22Rv1 (cell line): ENCODE data around the gene DUSP28.

Experiments
- H3K27ac ChIP-seq: fragments of 450-650 bp; 2 replicates; pipeline ENCODE4 v1.5.1; 2017
- CTCF ChIP-seq: fragments of 450-650 bp; IDR thresholded peaks from 2 replicates; pipeline ENCODE4 v1.5.1; 2017; ENCODE audit warnings: mild to moderate bottlenecking
- ZFX ChIP-seq: fragments of 450-650 bp; IDR thresholded peaks from 2 replicates; pipeline ENCODE4 v1.6.1; 2017; ENCODE audit warnings: antibody characterized with exemption, borderline replicate concordance

The DUSP28 gene

DNA sequence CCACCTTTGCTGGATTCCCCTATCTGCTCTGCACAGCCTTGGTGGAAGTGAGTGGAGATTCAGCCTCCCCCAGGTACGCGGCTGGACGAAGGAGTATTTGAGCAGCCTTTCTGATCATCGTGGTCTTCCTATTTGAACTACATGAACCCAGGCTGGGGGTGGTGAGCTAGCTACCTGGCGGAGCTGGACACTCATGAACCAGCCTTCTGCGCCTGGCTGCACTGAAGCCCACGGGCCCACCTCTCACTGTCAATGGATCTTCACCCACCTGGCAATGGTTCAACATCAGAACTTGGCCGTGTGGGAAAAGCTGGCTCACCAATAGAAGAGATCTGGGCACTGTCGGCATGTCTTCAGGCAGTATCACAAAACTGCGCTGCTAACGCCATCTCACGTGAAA lies 37.8 kb upstream of the DUSP28 start:
- no peak for TF ChIP-seq CTCF
- TF ChIP-seq ZFX: no peak
- H3K27ac ChIP-seq: no peak overlapping the region

- TF ChIP-seq CTCF (no peak), ZFX (no peak)
- no peak overlapping the region for H3K27ac ChIP-seq
These were observed 36.5 kb upstream of the DUSP28 start for GRCh38 chr2:240523451-240524281.

DNA sequence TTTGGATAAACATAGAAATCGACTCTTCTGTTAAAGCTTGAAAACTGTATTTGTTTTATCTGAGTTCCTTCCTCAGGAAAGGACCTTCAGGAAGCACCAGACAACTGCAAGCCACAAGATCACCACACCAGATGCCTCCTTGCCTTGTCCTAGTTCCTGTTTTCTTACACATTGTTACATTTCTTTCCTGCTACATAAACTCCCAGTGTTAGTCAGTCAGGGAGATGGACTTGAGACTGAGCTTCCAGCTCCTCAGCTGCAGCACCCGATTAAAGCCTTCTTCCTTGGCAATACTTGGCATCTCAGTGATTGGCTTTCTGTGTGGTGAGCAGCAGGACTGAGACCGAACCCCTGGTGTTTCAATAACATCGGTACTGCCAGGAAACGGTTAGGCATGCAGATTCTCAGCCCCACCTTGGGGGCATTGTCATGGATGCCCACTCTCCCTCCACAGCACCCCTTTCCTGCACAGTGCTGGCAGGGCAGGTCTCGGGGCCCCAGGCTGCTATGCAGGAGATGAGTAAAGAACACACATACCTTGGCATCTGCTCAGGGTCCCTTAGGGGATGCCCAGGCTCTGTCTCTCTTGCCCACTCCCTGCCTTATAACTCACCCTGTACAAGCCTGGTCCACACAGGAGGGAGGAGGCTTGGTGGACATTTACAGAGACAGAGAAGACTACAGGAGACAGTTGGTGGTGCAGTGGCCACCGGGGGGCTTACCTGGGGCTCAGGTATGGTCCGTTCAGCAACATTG lies 35.0 kb upstream of the DUSP28 start:
- TF ChIP-seq CTCF (no peak), ZFX (no peak)
- no peak overlapping the region for H3K27ac ChIP-seq

- H3K27ac ChIP-seq: no peak overlapping the region
- TF ChIP-seq CTCF (no peak), ZFX (no peak)
These were observed 34.4 kb upstream of the DUSP28 start for GRCh38 chr2:240525802-240526201.

- H3K27ac ChIP-seq: no peak overlapping the region
- no peak for TF ChIP-seq CTCF
- no peak for TF ChIP-seq ZFX
These were observed 33.6 kb upstream of the DUSP28 start for GRCh38 chr2:240526521-240526920.

DNA sequence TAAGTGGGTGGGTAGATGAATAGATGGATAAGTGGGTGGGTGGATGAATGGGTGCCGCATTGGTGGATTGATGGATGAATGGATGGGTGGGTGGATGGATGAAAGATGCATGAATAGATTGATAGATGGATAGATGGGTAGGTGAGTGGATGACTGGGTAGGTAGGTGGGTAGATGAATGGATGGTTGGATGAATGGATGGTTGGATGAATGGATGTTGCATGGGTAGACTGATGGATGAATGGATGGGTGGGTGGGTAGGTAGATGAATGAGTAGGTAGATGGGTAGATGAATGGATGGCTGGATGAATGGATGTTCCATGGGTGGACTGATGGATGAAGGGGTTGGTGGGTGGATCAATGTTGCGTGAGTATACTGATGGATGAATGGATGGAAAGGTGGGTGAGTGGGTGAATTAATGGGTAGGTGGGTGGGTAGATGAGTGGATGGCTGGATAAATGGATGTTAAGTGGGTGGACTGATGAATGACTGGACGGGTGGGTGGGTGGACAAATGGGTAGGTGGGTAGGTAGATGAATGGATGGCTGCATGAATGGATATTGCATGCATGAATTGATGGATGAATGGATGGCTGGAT lies 32.9 kb upstream of the DUSP28 start:
- no peak overlapping the region for H3K27ac ChIP-seq
- TF ChIP-seq CTCF (no peak), ZFX (no peak)
